ENCODE results near the gene SGF29. TPM values are rescaled to one million over a fixed set of nuclear protein-coding genes. Genes with fewer than 3 reads are reported as not detected.
"Not testable (repeated sequence)": the region's sequence is repeated elsewhere in the genome, so short reads cannot be mapped to it uniquely, and the experiment has no call there.

SGF29 gene
- total and polyA plus RNA-seq, 2 donors (not counting 1 experiment from before 2014, with no cell fraction given): 1.6 to 6.9 TPM

DNA sequence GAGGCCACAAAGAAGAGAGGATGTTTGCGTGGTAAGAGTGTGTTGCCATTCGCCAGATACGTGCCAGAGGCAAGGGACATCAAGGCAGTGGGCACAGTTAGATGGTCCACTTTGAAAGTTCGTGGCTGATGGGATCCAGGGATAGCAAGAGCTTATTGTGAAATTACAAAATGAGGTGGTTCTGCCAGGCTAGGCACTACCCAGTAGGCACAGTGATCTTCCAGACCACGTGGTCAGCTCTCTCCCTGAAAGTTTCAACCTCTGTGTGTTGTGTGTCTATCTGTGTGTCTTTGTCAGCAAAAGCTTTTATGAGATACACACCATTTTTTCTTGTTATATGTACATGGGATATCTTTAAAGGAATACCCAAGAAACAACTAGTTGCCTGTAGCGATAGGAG lies 9.5 kb downstream of the SGF29 start:
- H3K4me1 ChIP-seq (ENCODE audit: control insufficient read depth, extremely low read depth, insufficient read depth, low read length): peaks cover 2% of the 10 kb centered on the region
- TF ChIP-seq EZH2 (IDR thresholded peaks at IDR 0.05; ENCODE audit: low read length, missing control alignments): no peak
- TF ChIP-seq, protein P1, sequence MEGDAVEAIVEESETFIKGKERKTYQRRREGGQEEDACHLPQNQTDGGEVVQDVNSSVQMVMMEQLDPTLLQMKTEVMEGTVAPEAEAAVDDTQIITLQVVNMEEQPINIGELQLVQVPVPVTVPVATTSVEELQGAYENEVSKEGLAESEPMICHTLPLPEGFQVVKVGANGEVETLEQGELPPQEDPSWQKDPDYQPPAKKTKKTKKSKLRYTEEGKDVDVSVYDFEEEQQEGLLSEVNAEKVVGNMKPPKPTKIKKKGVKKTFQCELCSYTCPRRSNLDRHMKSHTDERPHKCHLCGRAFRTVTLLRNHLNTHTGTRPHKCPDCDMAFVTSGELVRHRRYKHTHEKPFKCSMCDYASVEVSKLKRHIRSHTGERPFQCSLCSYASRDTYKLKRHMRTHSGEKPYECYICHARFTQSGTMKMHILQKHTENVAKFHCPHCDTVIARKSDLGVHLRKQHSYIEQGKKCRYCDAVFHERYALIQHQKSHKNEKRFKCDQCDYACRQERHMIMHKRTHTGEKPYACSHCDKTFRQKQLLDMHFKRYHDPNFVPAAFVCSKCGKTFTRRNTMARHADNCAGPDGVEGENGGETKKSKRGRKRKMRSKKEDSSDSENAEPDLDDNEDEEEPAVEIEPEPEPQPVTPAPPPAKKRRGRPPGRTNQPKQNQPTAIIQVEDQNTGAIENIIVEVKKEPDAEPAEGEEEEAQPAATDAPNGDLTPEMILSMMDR (conservative IDR thresholded peaks at IDR 0.05 in 1 of 2, IDR thresholded peaks at IDR 0.05 in 1 of 2; ENCODE audit: low read depth in 1 of 2, low read length in 2 of 2): no peak
- no peak overlapping the region for H3K27ac ChIP-seq (ENCODE audit: insufficient read depth, low read length)
- H3K27me3 ChIP-seq (ENCODE audit: control insufficient read depth, insufficient read depth, low read length): no peaks in the 10 kb centered on the region
- H4K20me1 ChIP-seq (ENCODE audit: control insufficient read depth, extremely low read depth, insufficient read depth, low read length): no peaks in the 10 kb centered on the region
- no peak overlapping the region for H3K4me3 ChIP-seq (replicated peaks in 1 of 4; ENCODE audit: control extremely low read depth in 1 of 4, insufficient read depth in 1 of 4, low read depth in 3 of 4, low read length in 4 of 4)
- no peaks in the 10 kb centered on the region for H3K9me3 ChIP-seq (ENCODE audit: control insufficient read depth, insufficient read depth, low read depth, low read length)
- no peak for DNase-seq (ENCODE audit: low read depth in 2 of 2)
- H3K36me3 ChIP-seq (ENCODE audit: control insufficient read depth, insufficient read depth, low read length): no peaks in the 10 kb centered on the region
- H3K4me2 ChIP-seq (ENCODE audit: extremely low read depth, insufficient read depth, low read length): no peak overlapping the region
- no peak overlapping the region for H3K9ac ChIP-seq (ENCODE audit: insufficient read depth, low read length)
- no peak overlapping the region for H2AFZ ChIP-seq (ENCODE audit: low read length)
- no peaks in the 10 kb centered on the region for H3K79me2 ChIP-seq (ENCODE audit: control insufficient read depth, insufficient read depth, low read length)

DNA sequence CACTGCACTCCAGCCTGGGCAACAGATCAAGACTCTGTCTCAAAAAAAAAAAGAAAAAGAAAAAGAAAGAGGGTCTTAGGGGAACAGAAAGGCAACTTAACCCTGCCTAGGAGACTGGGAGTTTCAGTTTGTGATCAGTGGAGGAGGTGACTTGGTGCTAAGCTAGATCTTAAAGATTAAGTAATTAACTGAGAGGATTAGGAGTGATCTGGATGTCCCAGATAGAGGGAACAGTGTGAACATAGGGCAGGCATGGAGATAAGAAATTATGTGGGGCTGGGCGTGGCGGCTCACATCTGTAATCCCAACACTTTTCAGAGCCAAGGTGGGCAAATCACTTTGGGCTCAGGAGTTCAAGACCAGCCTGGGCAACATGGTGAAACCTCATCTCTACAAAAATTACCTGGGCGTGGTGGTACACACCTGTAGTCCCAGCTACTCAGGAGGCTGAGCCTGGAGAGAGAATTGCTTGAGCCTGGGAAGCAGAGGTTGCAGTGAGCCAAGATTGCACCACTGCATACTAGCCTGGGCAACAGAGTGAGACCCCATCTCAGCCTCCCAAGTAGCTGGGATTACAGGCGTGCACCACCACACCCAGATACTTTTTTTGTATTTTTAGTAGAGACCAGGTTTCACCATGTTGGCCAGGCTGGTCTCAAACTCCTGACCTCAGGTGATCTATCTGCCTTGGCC lies 12.7 kb downstream of the SGF29 start:
- not testable (repeated sequence) for H3K4me2 ChIP-seq (ENCODE audit: extremely low read depth, insufficient read depth, low read length); H3K79me2 ChIP-seq (ENCODE audit: control insufficient read depth, insufficient read depth, low read length)

DNA sequence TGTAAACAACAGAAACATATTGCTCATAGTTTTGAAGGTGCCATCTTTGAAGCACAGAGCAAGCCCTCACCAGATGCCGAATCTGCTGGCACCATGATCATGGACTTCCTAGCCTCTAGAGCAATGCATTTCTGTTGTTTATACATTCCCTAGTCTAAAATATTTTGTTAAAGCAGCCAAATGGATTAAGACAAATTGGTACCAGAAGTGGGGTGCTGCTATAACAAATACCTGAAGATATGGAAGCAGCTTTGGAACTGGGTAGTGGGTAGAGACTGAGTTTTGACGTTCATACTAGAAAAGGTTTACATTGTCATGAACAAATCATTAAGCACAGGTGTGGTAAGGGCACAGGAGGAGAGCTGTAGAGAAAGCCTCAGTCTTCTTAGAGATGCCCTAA lies 13.6 kb downstream of the SGF29 start:
- Histone ChIP-seq H3K9ac (ENCODE audit: insufficient read depth, low read length) (no peak overlapping the region), H3K4me1 (ENCODE audit: control insufficient read depth, extremely low read depth, insufficient read depth, low read length) (no peaks in the 10 kb centered on the region), H3K9me3 (ENCODE audit: control insufficient read depth, insufficient read depth, low read depth, low read length) (no peaks in the 10 kb centered on the region), H3K4me2 (ENCODE audit: extremely low read depth, insufficient read depth, low read length) (no peak overlapping the region), H3K27ac (ENCODE audit: insufficient read depth, low read length) (no peak overlapping the region), H3K27me3 (ENCODE audit: control insufficient read depth, insufficient read depth, low read length) (no peaks in the 10 kb centered on the region), H3K79me2 (ENCODE audit: control insufficient read depth, insufficient read depth, low read length) (no peaks in the 10 kb centered on the region), H3K36me3 (ENCODE audit: control insufficient read depth, insufficient read depth, low read length) (no peaks in the 10 kb centered on the region), H3K4me3 (replicated peaks in 1 of 4; ENCODE audit: control extremely low read depth in 1 of 4, insufficient read depth in 1 of 4, low read depth in 3 of 4, low read length in 4 of 4) (no peak overlapping the region), H2AFZ (ENCODE audit: low read length) (no peak overlapping the region), H4K20me1 (ENCODE audit: control insufficient read depth, extremely low read depth, insufficient read depth, low read length) (no peaks in the 10 kb centered on the region)
- DNase-seq (ENCODE audit: low read depth in 2 of 2): no peak
- TF ChIP-seq, protein P1 (conservative IDR thresholded peaks at IDR 0.05 in 1 of 2, IDR thresholded peaks at IDR 0.05 in 1 of 2; ENCODE audit: low read depth in 1 of 2, low read length in 2 of 2): no peak
- TF ChIP-seq EZH2 (IDR thresholded peaks at IDR 0.05; ENCODE audit: low read length, missing control alignments): no peak

More for the DNA sequence above, 12.7 kb downstream of the SGF29 start:
- not testable (repeated sequence) for H3K4me3 ChIP-seq (replicated peaks in 1 of 4; ENCODE audit: control extremely low read depth in 1 of 4, insufficient read depth in 1 of 4, low read depth in 3 of 4, low read length in 4 of 4); H3K36me3 ChIP-seq (ENCODE audit: control insufficient read depth, insufficient read depth, low read length); H2AFZ ChIP-seq (ENCODE audit: low read length); H3K9me3 ChIP-seq (ENCODE audit: control insufficient read depth, insufficient read depth, low read depth, low read length); H3K4me1 ChIP-seq (ENCODE audit: control insufficient read depth, extremely low read depth, insufficient read depth, low read length); H3K27ac ChIP-seq (ENCODE audit: insufficient read depth, low read length); H3K27me3 ChIP-seq (ENCODE audit: control insufficient read depth, insufficient read depth, low read length); H4K20me1 ChIP-seq (ENCODE audit: control insufficient read depth, extremely low read depth, insufficient read depth, low read length); H3K9ac ChIP-seq (ENCODE audit: insufficient read depth, low read length); DNase-seq (ENCODE audit: low read depth in 2 of 2)
